Gastroesophageal sphincter (tissue), 4 donors: ENCODE results near the gene MID1IP1. TPM values are rescaled to one million over a fixed set of nuclear protein-coding genes. Genes with fewer than 3 reads are reported as not detected.

ENCODE experiments used
- ATAC-seq: fragments of 150-250 bp; one replicate; pipeline ENCODE4 v1.9.1; 2016; ENCODE audit warnings: mild to moderate bottlenecking, moderate library complexity
- H3K27ac ChIP-seq, 4 donors: fragments of 200-600 bp; sonication (generic) in 3 of 4; 1 replicate in 3 of 4; 2 replicates in 1 of 4; pipeline ENCODE4 v1.5.1; 2016 to 2019
- H3K27me3 ChIP-seq: fragments of 200-600 bp; sonication (generic); one replicate; pipeline ENCODE4 v1.5.1; 2019
- H3K36me3 ChIP-seq, 2 donors: fragments of 200-600 bp; sonication (generic); one replicate each; pipeline ENCODE4 v1.5.1; 2019; ENCODE audit warnings: control low read depth in 1 of 2
- H3K4me1 ChIP-seq, 3 donors: fragments of 200-600 bp; sonication (generic); 1 replicate in 2 of 3; 2 replicates in 1 of 3; pipeline ENCODE4 v1.5.1; 2016 to 2019; ENCODE audit warnings: control low read depth in 2 of 3
- H3K4me3 ChIP-seq, 2 donors: fragments of 200-600 bp; sonication (generic); one replicate each; pipeline ENCODE4 v1.5.1; 2019; ENCODE audit warnings: mild to moderate bottlenecking in 1 of 2, moderate library complexity in 1 of 2
- H3K9me3 ChIP-seq, 3 donors: fragments of 200-600 bp; sonication (generic); one replicate each; pipeline ENCODE4 v1.5.1; 2017 to 2019; ENCODE audit warnings: control low read depth in 2 of 3
- EP300 ChIP-seq: sonication (generic); formaldehyde crosslinking; IDR thresholded peaks from one replicate; pipeline ENCODE4 v1.6.1; 2017; ENCODE audit warnings: antibody characterized with exemption, mild to moderate bottlenecking
- POLR2A ChIP-seq, 2 donors: fragments of 450-650 bp; IDR thresholded peaks; one replicate each; pipeline ENCODE4 v1.6.1; 2017; ENCODE audit warnings: antibody characterized with exemption in 2 of 2, mild to moderate bottlenecking in 2 of 2, moderate library complexity in 1 of 2
- POLR2AphosphoS5 ChIP-seq: sonication (generic); formaldehyde crosslinking; IDR thresholded peaks from one replicate; pipeline ENCODE4 v1.6.1; 2017; ENCODE audit warnings: antibody characterized with exemption
- WGBS, 2 donors: methylation state at CpG; one replicate each; pipeline ENCODE4 v1.1.5; 2018; ENCODE audit warnings: low coverage in 1 of 2; 5-methylcytosine and 5-hydroxymethylcytosine counted together
- total RNA-seq, 4 donors: library from RNA; depleted of rRNA; stranded (reverse); fragments of >200 nt; gene quantifications; one replicate each; pipeline ENCODE4 v1.1.0, GENCODE V29; 2016
- TF ChIP-seq, protein P1 (sequence below), 4 experiments: fragments of 200-600 bp in 2 of 4; fragments of 450-650 bp in 2 of 4; sonication (generic) in 1 of 4; IDR thresholded peaks; one replicate each; pipeline ENCODE4 v1.5.1; 2017 to 2019; ENCODE audit warnings: antibody characterized with exemption in 4 of 4, mild to moderate bottlenecking in 2 of 4, moderate library complexity in 2 of 4

Gene MID1IP1
- total RNA-seq, 4 donors from 2014 or later = 54.0 to 69.2 (median 56.9) TPM

DNA sequence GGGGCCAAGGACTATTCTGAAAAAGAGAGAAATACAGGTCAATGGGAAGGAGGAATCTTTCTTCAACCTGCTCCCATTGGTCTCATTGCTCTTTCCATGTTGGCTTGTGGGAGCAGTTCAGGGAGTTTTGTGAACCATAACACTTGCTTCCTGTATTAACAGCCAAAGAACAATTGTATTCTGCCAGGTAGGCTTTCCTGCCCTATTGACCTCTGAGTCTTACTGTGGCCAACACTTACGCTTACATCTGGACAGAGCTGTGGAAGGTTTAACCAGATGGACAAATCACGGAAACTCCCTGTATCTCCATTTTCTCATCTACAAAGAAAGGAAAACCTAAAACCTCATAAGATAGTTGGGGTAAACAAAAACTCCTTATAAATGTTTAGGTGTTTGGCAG lies 30.7 kb downstream of the MID1IP1 start:
- H3K4me1 ChIP-seq = no peaks in the 10 kb centered on the region
- TF ChIP-seq, protein P1, sequence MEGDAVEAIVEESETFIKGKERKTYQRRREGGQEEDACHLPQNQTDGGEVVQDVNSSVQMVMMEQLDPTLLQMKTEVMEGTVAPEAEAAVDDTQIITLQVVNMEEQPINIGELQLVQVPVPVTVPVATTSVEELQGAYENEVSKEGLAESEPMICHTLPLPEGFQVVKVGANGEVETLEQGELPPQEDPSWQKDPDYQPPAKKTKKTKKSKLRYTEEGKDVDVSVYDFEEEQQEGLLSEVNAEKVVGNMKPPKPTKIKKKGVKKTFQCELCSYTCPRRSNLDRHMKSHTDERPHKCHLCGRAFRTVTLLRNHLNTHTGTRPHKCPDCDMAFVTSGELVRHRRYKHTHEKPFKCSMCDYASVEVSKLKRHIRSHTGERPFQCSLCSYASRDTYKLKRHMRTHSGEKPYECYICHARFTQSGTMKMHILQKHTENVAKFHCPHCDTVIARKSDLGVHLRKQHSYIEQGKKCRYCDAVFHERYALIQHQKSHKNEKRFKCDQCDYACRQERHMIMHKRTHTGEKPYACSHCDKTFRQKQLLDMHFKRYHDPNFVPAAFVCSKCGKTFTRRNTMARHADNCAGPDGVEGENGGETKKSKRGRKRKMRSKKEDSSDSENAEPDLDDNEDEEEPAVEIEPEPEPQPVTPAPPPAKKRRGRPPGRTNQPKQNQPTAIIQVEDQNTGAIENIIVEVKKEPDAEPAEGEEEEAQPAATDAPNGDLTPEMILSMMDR (IDR thresholded peaks at IDR 0.05) = no peak
- TF ChIP-seq POLR2AphosphoS5 (no peak), POLR2A (IDR thresholded peaks at IDR 0.05) (no peak), EP300 (no peak)
- WGBS, 2 donors = 81% methylated on average over 2 of the region's 2 CpGs; no CpG with 5 or more reads in 1 of the 2 donors
- no peaks in the 10 kb centered on the region for H3K27me3 ChIP-seq
- no peaks in the 10 kb centered on the region for H3K9me3 ChIP-seq
- no peak for ATAC-seq
- no peaks in the 10 kb centered on the region for H3K36me3 ChIP-seq
- no peak overlapping the region for H3K4me3 ChIP-seq
- no peak overlapping the region for H3K27ac ChIP-seq

DNA sequence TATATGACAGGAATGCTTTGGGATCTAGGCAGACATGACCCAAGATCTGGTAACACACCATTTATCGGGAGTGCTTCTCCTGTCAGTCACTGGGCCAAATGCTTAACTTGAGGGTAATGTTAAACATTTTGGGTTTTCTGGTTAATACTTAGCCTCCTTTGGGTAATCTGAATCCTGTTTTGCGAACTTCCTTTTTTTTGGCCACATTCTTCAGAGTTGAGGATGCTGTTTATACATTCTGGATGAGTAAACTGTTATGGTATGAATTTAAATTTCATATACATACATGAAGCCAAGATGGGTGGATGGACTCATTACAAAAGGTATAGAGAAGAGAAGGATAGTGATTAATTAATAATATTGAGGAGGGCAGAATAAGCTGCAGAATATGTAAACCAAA lies 36.1 kb downstream of the MID1IP1 start:
- H3K4me3 ChIP-seq = no peak overlapping the region
- ATAC-seq = no peak
- WGBS, 2 donors = 75 to 94% methylated on average over 2 of the region's 2 CpGs
- no peaks in the 10 kb centered on the region for H3K27me3 ChIP-seq
- H3K4me1 ChIP-seq = no peaks in the 10 kb centered on the region
- no peaks in the 10 kb centered on the region for H3K9me3 ChIP-seq
- TF ChIP-seq, protein P1 (IDR thresholded peaks at IDR 0.05) = no peak
- no peak for TF ChIP-seq POLR2A (IDR thresholded peaks at IDR 0.05)
- TF ChIP-seq POLR2AphosphoS5 = no peak
- no peak for TF ChIP-seq EP300
- no peak overlapping the region for H3K27ac ChIP-seq
- no peaks in the 10 kb centered on the region for H3K36me3 ChIP-seq

DNA sequence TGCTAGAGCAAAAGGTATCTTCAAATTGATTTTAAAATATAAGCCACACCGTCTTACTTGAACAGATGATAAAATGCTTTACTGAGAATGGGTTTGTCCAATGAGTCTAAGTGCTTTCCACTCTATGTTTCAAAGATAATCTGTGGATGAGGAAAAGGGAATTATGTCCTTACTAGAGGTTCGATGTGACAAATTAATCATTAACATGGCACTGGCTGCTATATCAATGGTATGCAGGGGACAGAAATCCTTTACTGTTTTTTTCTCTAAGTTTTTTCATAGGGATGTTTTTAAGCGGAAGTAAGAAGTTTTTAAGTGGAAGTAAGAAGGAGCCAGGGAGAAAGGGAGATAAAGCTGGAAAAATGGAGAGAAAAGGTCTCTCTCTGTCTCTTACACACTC lies 38.0 kb downstream of the MID1IP1 start:
- no peak overlapping the region for H3K27ac ChIP-seq
- no peak overlapping the region for H3K4me3 ChIP-seq
- no peaks in the 10 kb centered on the region for H3K4me1 ChIP-seq
- TF ChIP-seq, protein P1 (IDR thresholded peaks at IDR 0.05) = no peak
- no peak for TF ChIP-seq POLR2A (IDR thresholded peaks at IDR 0.05)
- TF ChIP-seq EP300 = no peak
- TF ChIP-seq POLR2AphosphoS5 = no peak
- no peaks in the 10 kb centered on the region for H3K36me3 ChIP-seq
- no peaks in the 10 kb centered on the region for H3K9me3 ChIP-seq
- H3K27me3 ChIP-seq = no peaks in the 10 kb centered on the region
- no peak for ATAC-seq
- 69 to 77% methylated on average over 3 of the region's 3 CpGs for WGBS, 2 donors

DNA sequence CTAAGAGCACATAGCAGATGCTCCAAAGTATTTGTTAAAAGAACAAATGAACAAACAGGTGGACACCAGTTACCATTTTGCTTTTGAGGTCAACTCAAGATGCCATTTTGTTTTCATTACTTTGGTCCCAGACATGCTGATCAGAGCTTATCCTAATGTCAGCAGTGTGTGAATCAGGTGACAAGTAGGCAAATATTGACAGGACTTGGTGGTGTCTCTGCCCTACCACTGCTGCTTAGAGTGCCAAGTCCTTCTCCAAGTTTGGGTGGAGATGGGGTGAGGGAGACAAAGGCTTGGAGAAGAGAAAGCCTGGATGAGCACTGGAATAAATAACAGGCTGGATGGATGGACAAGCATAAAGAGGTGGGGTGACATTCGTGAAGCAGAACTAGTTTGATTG lies 38.7 kb downstream of the MID1IP1 start:
- H3K27ac ChIP-seq = no peak overlapping the region
- no peak overlapping the region for H3K4me3 ChIP-seq
- TF ChIP-seq POLR2A (IDR thresholded peaks at IDR 0.05) (no peak), EP300 (no peak), POLR2AphosphoS5 (no peak)
- TF ChIP-seq, protein P1 (IDR thresholded peaks at IDR 0.05) = no peak
- no peaks in the 10 kb centered on the region for H3K9me3 ChIP-seq
- H3K4me1 ChIP-seq = no peaks in the 10 kb centered on the region
- 50 to 100% methylated on average over 1 of the region's 1 CpG for WGBS, 2 donors
- no peak for ATAC-seq
- no peaks in the 10 kb centered on the region for H3K27me3 ChIP-seq
- H3K36me3 ChIP-seq = no peaks in the 10 kb centered on the region

DNA sequence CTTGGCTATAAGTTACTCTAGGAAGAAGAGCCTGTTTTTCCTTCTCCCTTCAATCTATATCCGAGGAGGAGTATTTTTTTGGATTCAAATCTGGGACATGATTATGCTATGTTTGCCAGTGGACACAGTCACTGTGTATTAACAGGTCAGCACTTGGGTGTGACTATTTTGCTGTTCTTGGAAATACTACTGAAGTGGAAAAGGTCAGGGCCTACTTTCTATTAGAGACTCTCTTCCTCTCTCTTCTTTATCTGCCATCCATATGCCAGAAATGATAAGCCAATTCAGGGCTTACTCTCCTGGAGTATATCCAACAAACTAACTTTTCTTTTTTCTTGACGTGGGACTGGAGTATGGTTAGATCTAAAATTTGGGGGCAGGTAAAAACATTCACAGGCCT lies 40.5 kb downstream of the MID1IP1 start:
- TF ChIP-seq EP300 (no peak), POLR2AphosphoS5 (no peak)
- TF ChIP-seq, protein P1 (IDR thresholded peaks at IDR 0.05) = no peak
- Histone ChIP-seq H3K27me3 (no peaks in the 10 kb centered on the region), H3K36me3 (no peaks in the 10 kb centered on the region), H3K27ac (no peak overlapping the region), H3K4me1 (no peaks in the 10 kb centered on the region), H3K4me3 (no peak overlapping the region), H3K9me3 (no peaks in the 10 kb centered on the region)
- ATAC-seq = no peak
- WGBS, 2 donors = 53 to 70% methylated on average over 2 of the region's 2 CpGs
